H1 (cell line): Measurements from ENCODE around the gene PDE9A. TPM values are rescaled to one million over a fixed set of nuclear protein-coding genes. Genes with fewer than 3 reads are reported as not detected.

Experiments used
- CTCF ChIA-PET: fragments of 300-600 bp; sonication (Branson Sonifier 250); formaldehyde crosslinking; loops from one replicate; lab custom pipeline; 2021; ENCODE audit not compliant: partially characterized antibody; lab: Charles Lee
- POLR2A ChIA-PET: fragments of 300-600 bp; sonication (Branson Sonifier 250); formaldehyde crosslinking; loops from one replicate; lab custom pipeline; 2021; ENCODE audit warnings: inconsistent platforms; ENCODE audit not compliant: partially characterized antibody; lab: Charles Lee
- DNase-seq, 2 experiments: peaks; one replicate each; pipeline versions ENCODE4 v3.0.0 to v3.0.0-alpha.2; 2010 to 2022; ENCODE audit warnings: low spot score in 2 of 2, low read depth in 1 of 2, mixed read lengths in 1 of 2
- FAIRE-seq: peaks from 2 replicates; lab custom pipeline; 2011; peaks lifted over from hg19 to GRCh38; lab: Jason Lieb, UNC
- H2AFZ ChIP-seq: 2 replicates; pipeline ENCODE4 v1.8.1; 2012; ENCODE audit warnings: low read length, inconsistent platforms
- H2AK5ac ChIP-seq: 2 replicates; pipeline ENCODE4 v1.6.1; 2013; ENCODE audit warnings: low read depth, low read length
- H2BK120ac ChIP-seq: replicated peaks from 2 replicates; pipeline ENCODE3; 2013; ENCODE audit warnings: low read depth, low read length, inconsistent platforms
- H2BK12ac ChIP-seq: 2 replicates; pipeline ENCODE4 v1.6.1; 2013; ENCODE audit warnings: low read depth, low read length
- H2BK15ac ChIP-seq: 2 replicates; pipeline ENCODE4 v1.6.1; 2013; ENCODE audit warnings: low read length
- H2BK20ac ChIP-seq: 2 replicates; pipeline ENCODE4 v1.6.1; 2013; ENCODE audit warnings: low read length
- H2BK5ac ChIP-seq: 2 replicates; pipeline ENCODE4 v1.6.1; 2013; ENCODE audit warnings: low read depth, low read length
- H3K14ac ChIP-seq: 2 replicates; pipeline ENCODE4 v1.6.1; 2013; ENCODE audit warnings: inconsistent platforms; ENCODE audit not compliant: insufficient read length
- H3K18ac ChIP-seq: 2 replicates; pipeline ENCODE4 v1.6.1; 2013; ENCODE audit warnings: low read length; ENCODE audit errors: extremely low read depth
- H3K23ac ChIP-seq: 2 replicates; pipeline ENCODE4 v1.6.1; 2013; ENCODE audit warnings: inconsistent platforms; ENCODE audit not compliant: insufficient read length
- H3K23me2 ChIP-seq: 2 replicates; pipeline ENCODE4 v1.6.1; 2013; ENCODE audit warnings: low read depth, low read length
- H3K27ac ChIP-seq: 2 replicates; pipeline ENCODE4 v1.6.1; 2011; ENCODE audit warnings: low read depth, low read length, inconsistent platforms
- H3K27me3 ChIP-seq, 4 experiments: replicated peaks in 1 of 4; 1 replicate in 1 of 4; 2 replicates in 3 of 4; pipeline versions ENCODE4 v1.6.1 to v1.8.1; 2011 to 2013; ENCODE audit warnings: low read length in 3 of 4, mild to moderate bottlenecking in 3 of 4, inconsistent platforms in 2 of 4, mixed read lengths in 2 of 4, moderate library complexity in 1 of 4; ENCODE audit not compliant: control insufficient read depth in 3 of 4, insufficient read depth in 3 of 4; ENCODE audit errors: extremely low read depth in 1 of 4
- H3K36me3 ChIP-seq, 4 experiments: 2 replicates each; pipeline versions ENCODE4 v1.6.1 to v1.8.1; 2011 to 2013; ENCODE audit warnings: mild to moderate bottlenecking in 4 of 4, low read length in 3 of 4, moderate library complexity in 2 of 4, control low read depth in 1 of 4, inconsistent platforms in 1 of 4; ENCODE audit not compliant: insufficient read depth in 4 of 4, control insufficient read depth in 2 of 4
- H3K4ac ChIP-seq: replicated peaks from 2 replicates; pipeline ENCODE3; 2013; ENCODE audit warnings: low read length, low read depth, mixed read lengths, inconsistent platforms; ENCODE audit not compliant: insufficient read length
- H3K4me1 ChIP-seq, 4 experiments: replicated peaks in 1 of 4; 1 replicate in 1 of 4; 2 replicates in 3 of 4; pipeline versions ENCODE4 v1.6.1 to v1.8.1; 2011 to 2013; ENCODE audit warnings: low read length in 3 of 4, inconsistent platforms in 2 of 4, mixed read lengths in 1 of 4; ENCODE audit not compliant: insufficient read depth in 4 of 4, control insufficient read depth in 3 of 4
- H3K4me2 ChIP-seq, 2 experiments: 2 replicates each; pipeline versions ENCODE4 v1.6.1 to v1.8.1; 2011 to 2013; ENCODE audit warnings: low read depth in 2 of 2, low read length in 2 of 2, control low read depth in 1 of 2, inconsistent platforms in 1 of 2, mild to moderate bottlenecking in 1 of 2; ENCODE audit not compliant: insufficient read depth in 1 of 2
- H3K4me3 ChIP-seq, 4 experiments: fragments of 200-600, 300-600 bp in 1 of 4; sonication (generic), shearing (Covaris generic), sonication (Bioruptor Twin) in 1 of 4; 2 replicates each; pipeline versions ENCODE4 v1.5.1 to v1.8.1; 2011 to 2016; ENCODE audit warnings: low read length in 4 of 4, low read depth in 3 of 4, control low read depth in 2 of 4, inconsistent platforms in 2 of 4, mild to moderate bottlenecking in 2 of 4, mixed read lengths in 1 of 4, moderate library complexity in 1 of 4; ENCODE audit not compliant: insufficient read depth in 2 of 4; ENCODE audit errors: extremely low read depth in 1 of 4
- H3K56ac ChIP-seq: replicated peaks from 2 replicates; pipeline ENCODE3; 2013; ENCODE audit warnings: low read depth, mild to moderate bottlenecking, mixed read lengths, low read length, inconsistent platforms; ENCODE audit not compliant: insufficient read length
- H3K79me1 ChIP-seq: 2 replicates; pipeline ENCODE4 v1.6.1; 2013; ENCODE audit warnings: low read depth, low read length, control low read depth
- H3K79me2 ChIP-seq, 2 experiments: 2 replicates each; pipeline versions ENCODE4 v1.6.1 to v1.8.1; 2012 to 2013; ENCODE audit warnings: low read length in 2 of 2, mild to moderate bottlenecking in 2 of 2, inconsistent platforms in 1 of 2; ENCODE audit not compliant: insufficient read depth in 2 of 2, control insufficient read depth in 1 of 2
- H3K9ac ChIP-seq, 4 experiments: replicated peaks in 1 of 4; 1 replicate in 1 of 4; 2 replicates in 3 of 4; pipeline versions ENCODE4 v1.6.1 to v1.8.1; 2011 to 2013; ENCODE audit warnings: low read depth in 3 of 4, low read length in 3 of 4, control low read depth in 2 of 4, mild to moderate bottlenecking in 2 of 4, moderate library complexity in 2 of 4, inconsistent platforms in 1 of 4; ENCODE audit errors: extremely low read depth in 1 of 4
- H3K9me3 ChIP-seq, 2 experiments: 2 replicates each; pipeline versions ENCODE4 v1.6.1 to v1.8.1; 2012 to 2013; ENCODE audit warnings: mild to moderate bottlenecking in 2 of 2, moderate library complexity in 2 of 2, control low read depth in 1 of 2, inconsistent platforms in 1 of 2, low read depth in 1 of 2, low read length in 1 of 2, mixed read lengths in 1 of 2; ENCODE audit not compliant: insufficient read depth in 2 of 2
- H4K20me1 ChIP-seq, 2 experiments: replicated peaks in 1 of 2; 2 replicates each; pipeline versions ENCODE3 to v1.8.1; 2011 to 2013; ENCODE audit warnings: inconsistent platforms in 2 of 2, low read length in 2 of 2, mild to moderate bottlenecking in 1 of 2; ENCODE audit not compliant: insufficient read depth in 2 of 2, control insufficient read depth in 1 of 2
- H4K5ac ChIP-seq: 2 replicates; pipeline ENCODE4 v1.6.1; 2013; ENCODE audit warnings: low read length, low read depth, mixed read lengths, inconsistent platforms; ENCODE audit not compliant: insufficient read length
- H4K8ac ChIP-seq: 2 replicates; pipeline ENCODE4 v1.8.0; 2013; ENCODE audit warnings: mild to moderate bottlenecking, moderate library complexity, low read length, inconsistent platforms; ENCODE audit not compliant: insufficient read depth; ENCODE audit errors: extremely low read depth
- H4K91ac ChIP-seq: replicated peaks from 2 replicates; pipeline ENCODE3; 2013; ENCODE audit warnings: low read length, mixed read lengths, inconsistent platforms; ENCODE audit not compliant: insufficient read length
- HDAC6 ChIP-seq: IDR thresholded peaks from one replicate; pipeline ENCODE4 v1.7.1; 2012; ENCODE audit warnings: low read depth, mild to moderate bottlenecking, inconsistent platforms, low read length, moderate library complexity
- PHF8 ChIP-seq: fragments of 200-600 bp; sonication (generic); conservative IDR thresholded peaks from 2 replicates; pipeline ENCODE4 v1.7.1; 2012; ENCODE audit warnings: low read depth, mild to moderate bottlenecking, inconsistent platforms, low read length, moderate library complexity
- SP4 ChIP-seq: IDR thresholded peaks from 2 replicates; pipeline ENCODE4 v1.6.1; 2012; ENCODE audit warnings: low read length, inconsistent platforms
- TAF1 ChIP-seq: IDR thresholded peaks from 2 replicates; pipeline ENCODE4 v1.6.1; 2011; ENCODE audit warnings: mild to moderate bottlenecking, low read depth, low read length
- WGBS, 2 experiments: shearing (Covaris generic) in 1 of 2; methylation state at CpG; one replicate each; pipeline versions ENCODE4 v1.1.6 to v1.1.7; 2013 to 2015; ENCODE audit warnings: low lambda C conversion rate in 2 of 2, mixed read lengths in 2 of 2, inconsistent platforms in 1 of 2, low coverage in 1 of 2, missing lambda C conversion rate in 1 of 2; ENCODE audit not compliant: insufficient replicate concordance in 2 of 2, insufficient coverage in 1 of 2, insufficient read length in 1 of 2; ENCODE audit errors: extremely low coverage in 1 of 2, missing lambda C conversion rate in 1 of 2; 5-methylcytosine and 5-hydroxymethylcytosine counted together
- polyA plus RNA-seq, 7 experiments: library from polyadenylated mRNA; depleted of rRNA in 3 of 7; stranded (reverse) in 5 of 7; unstranded in 2 of 7; fragments of >200 nt in 5 of 7; fragments of 200-250 nt in 2 of 7; gene quantifications; 1 replicate in 5 of 7; 2 replicates in 1 of 7; 4 replicates in 1 of 7; pipeline versions ENCODE4 v1.2.1 to v1.2.3, GENCODE V29; 2011 to 2013; ENCODE audit warnings: missing spikeins in 2 of 7, mixed read lengths in 2 of 7
- total RNA-seq: library from RNA; stranded (reverse); fragmentation: NEBNext Ultra II Directional; extraction: Animal tissue kit (Norgen Biotek cat#: 25700); gene quantifications from 2 replicates; pipeline ENCODE4 v1.2.1, GENCODE V29; 2021

The PDE9A gene
- total and polyA plus RNA-seq, 2 of the 8 experiments (the other 6 are each of a cell fraction or from before 2014, with no cell fraction given) = 39.2 to 45.9 TPM

DNA sequence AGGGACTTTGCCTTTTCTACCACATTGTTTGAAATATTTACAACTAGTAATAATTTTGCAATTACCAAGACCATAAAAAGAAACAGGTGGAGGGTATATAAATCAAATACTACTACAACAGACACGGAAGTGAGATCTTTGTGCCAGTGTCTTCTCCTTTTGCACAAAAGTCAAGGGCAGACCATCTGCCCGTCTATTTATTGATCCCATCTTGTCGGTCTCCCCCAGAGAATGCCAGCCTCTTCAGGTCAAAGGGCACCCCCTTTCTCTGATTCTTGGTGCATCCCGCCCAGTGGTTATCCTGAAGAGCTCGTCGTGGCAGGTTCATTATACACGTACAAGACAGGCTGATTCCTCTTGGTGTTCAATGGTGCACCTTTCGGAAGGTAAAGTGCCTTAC is 4.8 kb upstream of the PDE9A start:
- H4K20me1 ChIP-seq = no peaks in the 10 kb centered on the region
- H3K9me3 ChIP-seq = no peaks in the 10 kb centered on the region
- H2BK20ac ChIP-seq = no peak overlapping the region
- H3K23ac ChIP-seq = no peak overlapping the region
- no peak overlapping the region for H3K4me3 ChIP-seq
- H3K14ac ChIP-seq = no peak overlapping the region
- H3K79me2 ChIP-seq = no peaks in the 10 kb centered on the region
- H3K18ac ChIP-seq = no peak overlapping the region
- no peak overlapping the region for H3K27ac ChIP-seq
- H3K56ac ChIP-seq = no peak overlapping the region
- FAIRE-seq = no peak
- no peaks in the 10 kb centered on the region for H3K36me3 ChIP-seq
- no peak overlapping the region for H2BK15ac ChIP-seq
- no peak overlapping the region for H4K8ac ChIP-seq
- WGBS, 2 experiments = 87% methylated on average over 8 of the region's 8 CpGs; no CpG with 5 or more reads in 1 of the 2 experiments
- no peak overlapping the region for H2BK12ac ChIP-seq
- H2BK120ac ChIP-seq = no peak overlapping the region
- H3K9ac ChIP-seq = no peak overlapping the region
- peaks cover 6% of the 10 kb centered on the region; the same call in 1 of the 2 replicates for H3K23me2 ChIP-seq
- no peak overlapping the region for H2AK5ac ChIP-seq
- H4K5ac ChIP-seq = no peak overlapping the region
- ChIA-PET CTCF (interaction anchor here (0.6 to 10.8 kb wide), 5 partner anchors 8 to 117 kb away, joined by 3 to 112 read pairs (median 5); no protein-coding TSS in a partner anchor), POLR2A (interaction anchor here (1.3 kb wide), 1 partner anchor 11 kb away, joined by 5 read pairs; no protein-coding TSS in a partner anchor)
- TF ChIP-seq TAF1 (no peak), SP4 (no peak), HDAC6 (no peak), PHF8 (no peak)
- no peak overlapping the region for H3K4me2 ChIP-seq
- DNase-seq = no peak
- H3K27me3 ChIP-seq = no peaks in the 10 kb centered on the region; a peak in 2 of 7 replicates
- peaks cover 0 to 12% (median 10%) of the 10 kb centered on the region in 4 experiments; a peak in 6 of 7 replicates for H3K4me1 ChIP-seq
- H3K79me1 ChIP-seq = no peaks in the 10 kb centered on the region
- no peak overlapping the region for H4K91ac ChIP-seq
- no peak overlapping the region for H3K4ac ChIP-seq
- H2AFZ ChIP-seq = no peak overlapping the region
- no peak overlapping the region for H2BK5ac ChIP-seq
